ENCODE data around the gene DYNLT4. TPM values are rescaled to one million over a fixed set of nuclear protein-coding genes. Genes with fewer than 3 reads are reported as not detected.

The DYNLT4 gene
- total RNA-seq, 4 donors from 2014 or later, result 2.5 to 3.3 TPM; not detected in 2

- no peaks in the 10 kb centered on the region for H3K27me3 ChIP-seq
- H3K27ac ChIP-seq, result peak overlapping the region in 3 of 4 donors; percentile 38 to 66 (median 46)
- H3K4me3 ChIP-seq, result peak overlapping the region; percentile 38 to 72 (median 62)
- 44 to 51% methylated on average over 8 of the region's 8 CpGs for WGBS, 2 donors
- H3K4me1 ChIP-seq, result peaks cover 0 to 36% (median 22%) of the 10 kb centered on the region in 4 donors
- peaks cover 0 to 43% (median 0%) of the 10 kb centered on the region in 3 donors for H3K36me3 ChIP-seq
- TF ChIP-seq CTCF (IDR thresholded peaks at IDR 0.05), result no peak
- H3K9me3 ChIP-seq, result no peaks in the 10 kb centered on the region
- no peak for DNase-seq (ENCODE audit: low spot score in 2 of 2)
Observed at GRCh38 chr1:44783697-44784093, 23.5 kb downstream of the DYNLT4 start.

- H3K27me3 ChIP-seq, result no peaks in the 10 kb centered on the region
- TF ChIP-seq CTCF (IDR thresholded peaks at IDR 0.05) (no peak), EP300 (IDR thresholded peaks at IDR 0.05) (no peak), POLR2A (IDR thresholded peaks at IDR 0.05) (no peak)
- H3K4me3 ChIP-seq, result no peak overlapping the region
- DNase-seq (ENCODE audit: low spot score in 2 of 2), result no peak
- H3K4me1 ChIP-seq, result peaks cover 0 to 51% (median 32%) of the 10 kb centered on the region in 4 donors
- WGBS, 2 donors, result 92 to 93% methylated on average over 14 of the region's 14 CpGs
- H3K27ac ChIP-seq, result no peak overlapping the region
- peaks cover 0 to 65% (median 12%) of the 10 kb centered on the region in 3 donors for H3K36me3 ChIP-seq
- no peaks in the 10 kb centered on the region for H3K9me3 ChIP-seq
Observed at GRCh38 chr1:44780583-44781121, 26.5 kb downstream of the DYNLT4 start.

GRCh38 chr1:44778705-44779576, 28.2 kb downstream of the DYNLT4 start:
- no peak overlapping the region for H3K4me3 ChIP-seq
- peaks cover 0 to 65% (median 12%) of the 10 kb centered on the region in 3 donors for H3K36me3 ChIP-seq
- H3K4me1 ChIP-seq, result peaks cover 0 to 43% (median 26%) of the 10 kb centered on the region in 4 donors
- no peak for DNase-seq (ENCODE audit: low spot score in 2 of 2)
- WGBS, 2 donors, result 89 to 91% methylated on average over 6 of the region's 6 CpGs
- H3K9me3 ChIP-seq, result no peaks in the 10 kb centered on the region
- no peaks in the 10 kb centered on the region for H3K27me3 ChIP-seq
- no peak overlapping the region for H3K27ac ChIP-seq
- TF ChIP-seq POLR2A (IDR thresholded peaks at IDR 0.05), result no peak
- TF ChIP-seq CTCF (IDR thresholded peaks at IDR 0.05), result no peak
- TF ChIP-seq EP300 (IDR thresholded peaks at IDR 0.05), result no peak

GRCh38 chr1:44777969-44778635, 29.0 kb downstream of the DYNLT4 start:
- H3K36me3 ChIP-seq, result peaks cover 0 to 65% (median 12%) of the 10 kb centered on the region in 3 donors
- H3K27ac ChIP-seq, result no peak overlapping the region

More at GRCh38 chr1:44777969-44778635, 29.0 kb downstream of the DYNLT4 start:
- no peak overlapping the region for H3K4me3 ChIP-seq
- 63 to 68% methylated on average over 13 of the region's 13 CpGs for whole genome bisulfite sequencing, 2 donors
- no peaks in the 10 kb centered on the region for H3K27me3 ChIP-seq
- no peak for DNase-seq (ENCODE audit: low spot score in 2 of 2)
- peaks cover 0 to 36% (median 20%) of the 10 kb centered on the region in 4 donors for H3K4me1 ChIP-seq
- H3K9me3 ChIP-seq, result no peaks in the 10 kb centered on the region
- TF ChIP-seq CTCF (IDR thresholded peaks at IDR 0.05) (no peak), POLR2A (IDR thresholded peaks at IDR 0.05) (no peak), EP300 (IDR thresholded peaks at IDR 0.05) (no peak)

Measured in tibial nerve (tissue), 4 donors.